GM12878 (cell line): ENCODE results near the gene ZMYND11. TPM values are rescaled to one million over a fixed set of nuclear protein-coding genes. Genes with fewer than 3 reads are reported as not detected.

Source experiments
- ATAC-seq: fragments of 200-7000 bp; cut with Tn5 transposase; 3 replicates; pipeline ENCODE4 v1.9.1; 2020; ENCODE audit warnings: mild to moderate bottlenecking, moderate library complexity
- BruUV-seq: library from RNA; stranded (reverse); fragments of 400-500 nt; replicated peaks from 2 replicates; lab custom pipeline; 2021; lab: Mats Ljungman, UMichigan
- CTCF ChIA-PET: fragments of 300-600 bp; sonication (Branson Sonifier 250); formaldehyde crosslinking; extraction: SDS; loops from one replicate; lab custom pipeline; 2021; ENCODE audit warnings: inconsistent platforms; lab: Yijun Ruan, JAX
- POLR2A ChIA-PET: fragments of 350-600 bp; formaldehyde crosslinking; extraction: SDS; loops from one replicate; lab custom pipeline; 2021; ENCODE audit warnings: inconsistent platforms; lab: Charles Lee
- RAD21 ChIA-PET: fragments of 300-600 bp; sonication (Branson Sonifier 250); formaldehyde crosslinking; loops from one replicate; lab custom pipeline; 2023; ENCODE audit warnings: antibody characterized with exemption; ENCODE audit not compliant: unreplicated experiment; lab: Charles Lee
- SMC1A ChIA-PET: fragments of 300-600 bp; sonication (Branson Sonifier 250); formaldehyde crosslinking; loops from one replicate; lab custom pipeline; 2023; ENCODE audit not compliant: unreplicated experiment, uncharacterized antibody; lab: Charles Lee
- DNase-seq: peaks from one replicate; pipeline ENCODE4 v3.0.0-alpha.2; 2011; ENCODE audit warnings: low read depth, low spot score
- FAIRE-seq: peaks from 3 replicates; lab custom pipeline; 2011; peaks lifted over from hg19 to GRCh38; lab: Jason Lieb, UNC
- H2AFZ ChIP-seq: 2 replicates; pipeline ENCODE4 v1.6.0; 2011; ENCODE audit warnings: low read depth, low read length, control low read depth; ENCODE audit not compliant: control insufficient read depth
- H3K27ac ChIP-seq: 2 replicates; pipeline ENCODE4 v1.5.1; 2011; ENCODE audit warnings: control low read depth; ENCODE audit not compliant: control insufficient read depth, insufficient read depth
- H3K27me3 ChIP-seq, 2 experiments: replicated peaks in 1 of 2; 2 replicates each; pipeline versions ENCODE4 v1.6.0 to v1.6.1; 2011; ENCODE audit warnings: low read length in 1 of 2; ENCODE audit not compliant: control insufficient read depth in 2 of 2, insufficient read depth in 2 of 2
- H3K36me3 ChIP-seq, 2 experiments: 2 replicates each; pipeline ENCODE4 v1.5.1; 2011; ENCODE audit warnings: low read length in 1 of 2; ENCODE audit not compliant: control insufficient read depth in 2 of 2, insufficient read depth in 2 of 2
- H3K4me1 ChIP-seq: 2 replicates; pipeline ENCODE4 v1.6.1; 2011; ENCODE audit warnings: mild to moderate bottlenecking, low read length, moderate library complexity, mixed read lengths; ENCODE audit not compliant: control insufficient read depth, insufficient read depth
- H3K4me2 ChIP-seq: 2 replicates; pipeline ENCODE4 v1.6.0; 2011; ENCODE audit warnings: control low read depth; ENCODE audit not compliant: control insufficient read depth, insufficient read depth
- H3K4me3 ChIP-seq: fragments of 200-600 bp; sonication (generic); 2 replicates; pipeline ENCODE4 v1.5.1; 2016
- H3K79me2 ChIP-seq: 2 replicates; pipeline ENCODE4 v1.6.0; 2011; ENCODE audit warnings: low read length; ENCODE audit not compliant: control insufficient read depth, insufficient read depth
- H3K9ac ChIP-seq: 2 replicates; pipeline ENCODE4 v1.8.0; 2011; ENCODE audit warnings: low read length, control low read depth, mixed read lengths; ENCODE audit not compliant: control insufficient read depth, insufficient read depth
- H3K9me3 ChIP-seq: replicated peaks from 3 replicates; pipeline ENCODE4 v1.5.1; 2011; ENCODE audit warnings: mild to moderate bottlenecking, low read length; ENCODE audit not compliant: control insufficient read depth, insufficient read depth
- H4K20me1 ChIP-seq: 2 replicates; pipeline ENCODE4 v1.6.0; 2011; ENCODE audit not compliant: control insufficient read depth, insufficient read depth
- CBX5 ChIP-seq: sonication (generic); IDR thresholded peaks from 2 replicates; pipeline ENCODE4 v1.6.1; 2016; ENCODE audit warnings: low read depth, moderate library complexity, mild to moderate bottlenecking, inconsistent platforms
- EED ChIP-seq: sonication (generic); IDR thresholded peaks from 2 replicates; pipeline ENCODE4 v1.6.1; 2016; ENCODE audit warnings: antibody characterized with exemption, low read depth
- MLLT1 ChIP-seq: fragments of 450-650 bp; IDR thresholded peaks from 2 replicates; pipeline ENCODE4 v1.6.1; 2016; ENCODE audit warnings: mild to moderate bottlenecking
- NBN ChIP-seq: fragments of 450-650 bp; IDR thresholded peaks from 2 replicates; pipeline ENCODE4 v1.6.1; 2016
- NFYA ChIP-seq: IDR thresholded peaks from 2 replicates; pipeline ENCODE4 v1.6.1; 2011; ENCODE audit warnings: low read depth, mild to moderate bottlenecking, low read length, improper control_type of control experiment, borderline replicate concordance
- RB1 ChIP-seq: fragments of 450-650 bp; formaldehyde crosslinking; IDR thresholded peaks from 2 replicates; pipeline ENCODE4 v1.6.1; 2017; ENCODE audit warnings: mild to moderate bottlenecking, borderline replicate concordance
- WGBS: methylation state at CpG from one replicate; pipeline ENCODE4 v1.1.6; 2016; ENCODE audit warnings: low lambda C conversion rate; ENCODE audit not compliant: insufficient replicate concordance, insufficient coverage; ENCODE audit errors: missing lambda C conversion rate; 5-methylcytosine and 5-hydroxymethylcytosine counted together
- in situ Hi-C: fragments of 300-500 bp; cut with MboI; formaldehyde crosslinking; loops from 9 replicates; pipeline ENCODE4 v1.14.3; 2018; ENCODE audit warnings: mixed read lengths
- intact Hi-C: fragments of 100-400 bp; cut with micrococcal nuclease; formaldehyde crosslinking; loops from one replicate; pipeline ENCODE4 v1.14.2; 2022; ENCODE audit not compliant: unreplicated experiment
- polyA plus RNA-seq, 11 experiments: library from polyadenylated mRNA; depleted of rRNA in 4 of 11; unstranded in 6 of 11; stranded (reverse) in 5 of 11; fragments of >200 nt; fragmentation: Nextera tagmentation in 4 of 11; fragmentation: Illumina TruSeq in 1 of 11; extraction: Ambion mirVana in 4 of 11; extraction: Trizol in 1 of 11; gene quantifications; 1 replicate in 1 of 11; 2 replicates in 10 of 11; pipeline versions ENCODE4 v1.2.1 to v1.2.3, GENCODE V29; 2011 to 2016; ENCODE audit warnings: inconsistent platforms in 2 of 11, missing spikeins in 2 of 11, low read depth in 1 of 11
- total RNA-seq, 4 experiments: library from RNA; depleted of rRNA in 3 of 4; stranded (reverse); fragments of >200 nt in 3 of 4; fragmentation: Illumina TruSeq in 1 of 4; extraction: Trizol in 1 of 4; gene quantifications; 2 replicates each; pipeline versions ENCODE4 v1.2.1 to v1.2.3, GENCODE V29; 2013 to 2021

Gene ZMYND11
- total and polyA plus RNA-seq, 10 of the 15 experiments (the other 5 are each of a cell fraction or from before 2014, with no cell fraction given) = 3.3 to 24.4 (median 13.1) TPM

- 0 out of 2 replicates have a peak, but pooled peaks have one; percentile 19 for TF ChIP-seq CBX5
- peak; percentile 42; the same call in 1 of the 2 replicates for TF ChIP-seq RB1
- TF ChIP-seq EED = 0 out of 2 replicates have a peak, but pooled peaks have one; percentile 17
Observed at GRCh38 chr10:135601-136464, 578 bp downstream of the ZMYND11 start (continued).

- H3K4me3 ChIP-seq = peak overlapping the region; percentile 80
- 0 out of 2 replicates have a peak, but pooled peaks have one; percentile 6 for TF ChIP-seq NBN
- 0 out of 2 replicates have a peak, but pooled peaks have one; percentile 11 for TF ChIP-seq MLLT1
- no peak for TF ChIP-seq NFYA
- intact Hi-C loops (no loop called here), in situ Hi-C loops (no loop called here)
- no peaks in the 10 kb centered on the region for H3K4me1 ChIP-seq
- FAIRE-seq (peak; percentile 35), DNase-seq (no peak), ATAC-seq (peak; percentile 54)
- RAD21 ChIA-PET = no interaction called here
- WGBS = 17% methylated on average over 10 of the region's 10 CpGs
- no peaks in the 10 kb centered on the region for H3K36me3 ChIP-seq
- H3K9me3 ChIP-seq = no peaks in the 10 kb centered on the region
- CTCF ChIA-PET = no interaction called here
- peaks cover 7% of the 10 kb centered on the region; the same call in 1 of the 2 replicates for H4K20me1 ChIP-seq
- peak overlapping the region; percentile 37 for H2AFZ ChIP-seq
- no TSS peak for BruUV-seq
- H3K27me3 ChIP-seq = no peaks in the 10 kb centered on the region
- SMC1A ChIA-PET = no interaction called here
- peak overlapping the region; percentile 79 for H3K9ac ChIP-seq
- peak overlapping the region; percentile 95 for H3K4me2 ChIP-seq
- peaks cover 59% of the 10 kb centered on the region for H3K79me2 ChIP-seq
- H3K27ac ChIP-seq = peak overlapping the region; percentile 80; the same call in 1 of the 2 replicates
- POLR2A ChIA-PET = no interaction called here
Observed at GRCh38 chr10:136465-136762, 1.2 kb downstream of the ZMYND11 start.
